HG02981 (cell line): ENCODE results near the gene OR51I2.

Experiments
- ATAC-seq: cut with Tn5 transposase; IDR thresholded peaks from one replicate; pipeline ENCODE4 v1.9.1; 2021; ENCODE audit warnings: mild to moderate bottlenecking, moderate library complexity; ENCODE audit not compliant: unreplicated experiment

Gene OR51I2

DNA sequence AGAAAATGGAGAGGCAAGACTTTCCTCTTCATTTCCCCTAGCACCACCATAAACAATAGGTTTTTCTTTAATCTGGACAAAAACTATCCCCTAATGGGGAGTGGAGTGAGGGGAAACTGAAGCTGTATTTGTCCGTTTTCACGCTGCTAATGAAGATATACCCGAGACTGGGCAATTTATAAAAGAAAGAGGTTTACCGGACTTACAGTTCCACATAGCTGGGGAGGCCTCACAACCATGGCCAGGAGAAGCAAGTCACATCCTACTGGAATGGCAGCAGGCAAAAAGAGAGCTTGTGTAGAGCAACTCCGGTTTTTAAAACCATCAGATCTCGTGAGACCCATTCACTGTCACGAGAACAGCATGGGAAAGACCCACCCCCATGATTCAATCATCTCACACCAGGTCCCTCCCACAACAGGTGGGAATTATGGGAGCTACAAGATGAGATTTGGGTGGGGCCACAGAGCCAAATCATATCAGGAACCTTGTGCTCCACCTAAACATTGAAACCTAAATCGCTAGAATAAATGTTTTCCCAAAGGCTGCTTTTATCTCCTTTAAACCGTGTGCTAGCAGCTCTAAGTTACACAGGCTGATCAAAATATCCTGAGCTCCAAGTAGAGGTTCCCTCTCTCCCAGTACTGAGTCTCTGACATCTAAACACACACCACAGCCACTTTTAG is 56.4 kb downstream of the OR51I2 start:
- no peak for ATAC-seq
